H1 (cell line): ENCODE results near the gene LCT. TPM values are rescaled to one million over a fixed set of nuclear protein-coding genes. Genes with fewer than 3 reads are reported as not detected.

Source experiments
- CTCF ChIA-PET: fragments of 300-600 bp; sonication (Branson Sonifier 250); formaldehyde crosslinking; loops from one replicate; lab custom pipeline; 2021; ENCODE audit not compliant: partially characterized antibody; lab: Charles Lee
- POLR2A ChIA-PET: fragments of 300-600 bp; sonication (Branson Sonifier 250); formaldehyde crosslinking; loops from one replicate; lab custom pipeline; 2021; ENCODE audit warnings: inconsistent platforms; ENCODE audit not compliant: partially characterized antibody; lab: Charles Lee
- DNase-seq, 2 experiments: peaks; one replicate each; pipeline versions ENCODE4 v3.0.0 to v3.0.0-alpha.2; 2010 to 2022; ENCODE audit warnings: low spot score in 2 of 2, low read depth in 1 of 2, mixed read lengths in 1 of 2
- FAIRE-seq: peaks from 2 replicates; lab custom pipeline; 2011; peaks lifted over from hg19 to GRCh38; lab: Jason Lieb, UNC
- H2AFZ ChIP-seq: 2 replicates; pipeline ENCODE4 v1.8.1; 2012; ENCODE audit warnings: low read length, inconsistent platforms
- H2AK5ac ChIP-seq: 2 replicates; pipeline ENCODE4 v1.6.1; 2013; ENCODE audit warnings: low read depth, low read length
- H2BK120ac ChIP-seq: replicated peaks from 2 replicates; pipeline ENCODE3; 2013; ENCODE audit warnings: low read depth, low read length, inconsistent platforms
- H2BK12ac ChIP-seq: 2 replicates; pipeline ENCODE4 v1.6.1; 2013; ENCODE audit warnings: low read depth, low read length
- H2BK15ac ChIP-seq: 2 replicates; pipeline ENCODE4 v1.6.1; 2013; ENCODE audit warnings: low read length
- H2BK20ac ChIP-seq: 2 replicates; pipeline ENCODE4 v1.6.1; 2013; ENCODE audit warnings: low read length
- H2BK5ac ChIP-seq: 2 replicates; pipeline ENCODE4 v1.6.1; 2013; ENCODE audit warnings: low read depth, low read length
- H3K14ac ChIP-seq: 2 replicates; pipeline ENCODE4 v1.6.1; 2013; ENCODE audit warnings: inconsistent platforms; ENCODE audit not compliant: insufficient read length
- H3K18ac ChIP-seq: 2 replicates; pipeline ENCODE4 v1.6.1; 2013; ENCODE audit warnings: low read length; ENCODE audit errors: extremely low read depth
- H3K23ac ChIP-seq: 2 replicates; pipeline ENCODE4 v1.6.1; 2013; ENCODE audit warnings: inconsistent platforms; ENCODE audit not compliant: insufficient read length
- H3K23me2 ChIP-seq: 2 replicates; pipeline ENCODE4 v1.6.1; 2013; ENCODE audit warnings: low read depth, low read length
- H3K27ac ChIP-seq: 2 replicates; pipeline ENCODE4 v1.6.1; 2011; ENCODE audit warnings: low read depth, low read length, inconsistent platforms
- H3K27me3 ChIP-seq, 4 experiments: replicated peaks in 1 of 4; 1 replicate in 1 of 4; 2 replicates in 3 of 4; pipeline versions ENCODE4 v1.6.1 to v1.8.1; 2011 to 2013; ENCODE audit warnings: low read length in 3 of 4, mild to moderate bottlenecking in 3 of 4, inconsistent platforms in 2 of 4, mixed read lengths in 2 of 4, moderate library complexity in 1 of 4; ENCODE audit not compliant: control insufficient read depth in 3 of 4, insufficient read depth in 3 of 4; ENCODE audit errors: extremely low read depth in 1 of 4
- H3K36me3 ChIP-seq, 4 experiments: 2 replicates each; pipeline versions ENCODE4 v1.6.1 to v1.8.1; 2011 to 2013; ENCODE audit warnings: mild to moderate bottlenecking in 4 of 4, low read length in 3 of 4, moderate library complexity in 2 of 4, control low read depth in 1 of 4, inconsistent platforms in 1 of 4; ENCODE audit not compliant: insufficient read depth in 4 of 4, control insufficient read depth in 2 of 4
- H3K4ac ChIP-seq: replicated peaks from 2 replicates; pipeline ENCODE3; 2013; ENCODE audit warnings: low read length, low read depth, mixed read lengths, inconsistent platforms; ENCODE audit not compliant: insufficient read length
- H3K4me1 ChIP-seq, 4 experiments: replicated peaks in 1 of 4; 1 replicate in 1 of 4; 2 replicates in 3 of 4; pipeline versions ENCODE4 v1.6.1 to v1.8.1; 2011 to 2013; ENCODE audit warnings: low read length in 3 of 4, inconsistent platforms in 2 of 4, mixed read lengths in 1 of 4; ENCODE audit not compliant: insufficient read depth in 4 of 4, control insufficient read depth in 3 of 4
- H3K4me2 ChIP-seq, 2 experiments: 2 replicates each; pipeline versions ENCODE4 v1.6.1 to v1.8.1; 2011 to 2013; ENCODE audit warnings: low read depth in 2 of 2, low read length in 2 of 2, control low read depth in 1 of 2, inconsistent platforms in 1 of 2, mild to moderate bottlenecking in 1 of 2; ENCODE audit not compliant: insufficient read depth in 1 of 2
- H3K4me3 ChIP-seq, 4 experiments: fragments of 200-600, 300-600 bp in 1 of 4; sonication (generic), shearing (Covaris generic), sonication (Bioruptor Twin) in 1 of 4; 2 replicates each; pipeline versions ENCODE4 v1.5.1 to v1.8.1; 2011 to 2016; ENCODE audit warnings: low read length in 4 of 4, low read depth in 3 of 4, control low read depth in 2 of 4, inconsistent platforms in 2 of 4, mild to moderate bottlenecking in 2 of 4, mixed read lengths in 1 of 4, moderate library complexity in 1 of 4; ENCODE audit not compliant: insufficient read depth in 2 of 4; ENCODE audit errors: extremely low read depth in 1 of 4
- H3K56ac ChIP-seq: replicated peaks from 2 replicates; pipeline ENCODE3; 2013; ENCODE audit warnings: low read depth, mild to moderate bottlenecking, mixed read lengths, low read length, inconsistent platforms; ENCODE audit not compliant: insufficient read length
- H3K79me1 ChIP-seq: 2 replicates; pipeline ENCODE4 v1.6.1; 2013; ENCODE audit warnings: low read depth, low read length, control low read depth
- H3K79me2 ChIP-seq, 2 experiments: 2 replicates each; pipeline versions ENCODE4 v1.6.1 to v1.8.1; 2012 to 2013; ENCODE audit warnings: low read length in 2 of 2, mild to moderate bottlenecking in 2 of 2, inconsistent platforms in 1 of 2; ENCODE audit not compliant: insufficient read depth in 2 of 2, control insufficient read depth in 1 of 2
- H3K9ac ChIP-seq, 4 experiments: replicated peaks in 1 of 4; 1 replicate in 1 of 4; 2 replicates in 3 of 4; pipeline versions ENCODE4 v1.6.1 to v1.8.1; 2011 to 2013; ENCODE audit warnings: low read depth in 3 of 4, low read length in 3 of 4, control low read depth in 2 of 4, mild to moderate bottlenecking in 2 of 4, moderate library complexity in 2 of 4, inconsistent platforms in 1 of 4; ENCODE audit errors: extremely low read depth in 1 of 4
- H3K9me3 ChIP-seq, 2 experiments: 2 replicates each; pipeline versions ENCODE4 v1.6.1 to v1.8.1; 2012 to 2013; ENCODE audit warnings: mild to moderate bottlenecking in 2 of 2, moderate library complexity in 2 of 2, control low read depth in 1 of 2, inconsistent platforms in 1 of 2, low read depth in 1 of 2, low read length in 1 of 2, mixed read lengths in 1 of 2; ENCODE audit not compliant: insufficient read depth in 2 of 2
- H4K20me1 ChIP-seq, 2 experiments: replicated peaks in 1 of 2; 2 replicates each; pipeline versions ENCODE3 to v1.8.1; 2011 to 2013; ENCODE audit warnings: inconsistent platforms in 2 of 2, low read length in 2 of 2, mild to moderate bottlenecking in 1 of 2; ENCODE audit not compliant: insufficient read depth in 2 of 2, control insufficient read depth in 1 of 2
- H4K5ac ChIP-seq: 2 replicates; pipeline ENCODE4 v1.6.1; 2013; ENCODE audit warnings: low read length, low read depth, mixed read lengths, inconsistent platforms; ENCODE audit not compliant: insufficient read length
- H4K8ac ChIP-seq: 2 replicates; pipeline ENCODE4 v1.8.0; 2013; ENCODE audit warnings: mild to moderate bottlenecking, moderate library complexity, low read length, inconsistent platforms; ENCODE audit not compliant: insufficient read depth; ENCODE audit errors: extremely low read depth
- H4K91ac ChIP-seq: replicated peaks from 2 replicates; pipeline ENCODE3; 2013; ENCODE audit warnings: low read length, mixed read lengths, inconsistent platforms; ENCODE audit not compliant: insufficient read length
- RFX5 ChIP-seq: IDR thresholded peaks from 2 replicates; pipeline ENCODE4 v1.6.1; 2011; ENCODE audit warnings: low read depth, low read length, improper control_type of control experiment, borderline replicate concordance
- USF2 ChIP-seq: IDR thresholded peaks from 2 replicates; pipeline ENCODE4 v1.6.1; 2011; ENCODE audit warnings: low read length, improper control_type of control experiment
- WGBS, 2 experiments: shearing (Covaris generic) in 1 of 2; methylation state at CpG; one replicate each; pipeline versions ENCODE4 v1.1.6 to v1.1.7; 2013 to 2015; ENCODE audit warnings: low lambda C conversion rate in 2 of 2, mixed read lengths in 2 of 2, inconsistent platforms in 1 of 2, low coverage in 1 of 2, missing lambda C conversion rate in 1 of 2; ENCODE audit not compliant: insufficient replicate concordance in 2 of 2, insufficient coverage in 1 of 2, insufficient read length in 1 of 2; ENCODE audit errors: extremely low coverage in 1 of 2, missing lambda C conversion rate in 1 of 2; 5-methylcytosine and 5-hydroxymethylcytosine counted together
- polyA plus RNA-seq, 7 experiments: library from polyadenylated mRNA; depleted of rRNA in 3 of 7; stranded (reverse) in 5 of 7; unstranded in 2 of 7; fragments of >200 nt in 5 of 7; fragments of 200-250 nt in 2 of 7; gene quantifications; 1 replicate in 5 of 7; 2 replicates in 1 of 7; 4 replicates in 1 of 7; pipeline versions ENCODE4 v1.2.1 to v1.2.3, GENCODE V29; 2011 to 2013; ENCODE audit warnings: missing spikeins in 2 of 7, mixed read lengths in 2 of 7
- total RNA-seq: library from RNA; stranded (reverse); fragmentation: NEBNext Ultra II Directional; extraction: Animal tissue kit (Norgen Biotek cat#: 25700); gene quantifications from 2 replicates; pipeline ENCODE4 v1.2.1, GENCODE V29; 2021

LCT gene
- total and polyA plus RNA-seq, 2 of the 8 experiments (the other 6 are each of a cell fraction or from before 2014, with no cell fraction given) = 0.06 TPM; not detected in 1

GRCh38 chr2:135826544-135826943 is 10.4 kb downstream of the LCT start:
- Histone ChIP-seq H3K23me2 (no peaks in the 10 kb centered on the region), H3K4me1 (no peaks in the 10 kb centered on the region), H4K8ac (no peak overlapping the region), H3K79me1 (no peaks in the 10 kb centered on the region), H3K56ac (no peak overlapping the region), H3K4me2 (no peak overlapping the region), H4K20me1 (no peaks in the 10 kb centered on the region), H3K36me3 (no peaks in the 10 kb centered on the region), H2BK5ac (no peak overlapping the region), H3K9ac (no peak overlapping the region), H3K27ac (no peak overlapping the region), H2AK5ac (no peak overlapping the region), H2BK20ac (no peak overlapping the region), H3K14ac (no peak overlapping the region), H3K23ac (no peak overlapping the region), H2BK120ac (no peak overlapping the region), H3K4me3 (no peak overlapping the region), H3K18ac (no peak overlapping the region), H2AFZ (no peak overlapping the region), H2BK15ac (no peak overlapping the region), H4K91ac (no peak overlapping the region), H3K79me2 (no peaks in the 10 kb centered on the region), H3K27me3 (no peaks in the 10 kb centered on the region), H3K9me3 (no peaks in the 10 kb centered on the region), H4K5ac (no peak overlapping the region), H3K4ac (no peak overlapping the region), H2BK12ac (no peak overlapping the region)
- DNase-seq (no peak), FAIRE-seq (no peak)
- ChIA-PET POLR2A (no interaction called here), CTCF (interaction anchor here (0.6 to 0.7 kb wide), 2 partner anchors 19 to 1510 kb away, joined by 3 read pairs; no protein-coding TSS in a partner anchor)
- WGBS, 2 experiments = 93% methylated on average over 6 of the region's 6 CpGs; no CpG with 5 or more reads in 1 of the 2 experiments
- TF ChIP-seq RFX5 = no peak
- TF ChIP-seq USF2 = no peak
